Stimulated activated CD8-positive, alpha-beta memory T cell treated with anti-CD3 and anti-CD28 coated beads, Interleukin-7, amount 100 ng/mL, for 1 hour (primary cell): ENCODE measurements around the gene NF1.
"Not testable (repeated sequence)": the region's sequence is repeated elsewhere in the genome, so short reads cannot be mapped to it uniquely, and the experiment has no call there.

ENCODE experiments used
- DNase-seq, 2 donors: peaks; one replicate each; pipeline ENCODE4 v3.0.0-alpha.2; 2020; ENCODE audit warnings: low read depth in 2 of 2

NF1 gene, protein sequence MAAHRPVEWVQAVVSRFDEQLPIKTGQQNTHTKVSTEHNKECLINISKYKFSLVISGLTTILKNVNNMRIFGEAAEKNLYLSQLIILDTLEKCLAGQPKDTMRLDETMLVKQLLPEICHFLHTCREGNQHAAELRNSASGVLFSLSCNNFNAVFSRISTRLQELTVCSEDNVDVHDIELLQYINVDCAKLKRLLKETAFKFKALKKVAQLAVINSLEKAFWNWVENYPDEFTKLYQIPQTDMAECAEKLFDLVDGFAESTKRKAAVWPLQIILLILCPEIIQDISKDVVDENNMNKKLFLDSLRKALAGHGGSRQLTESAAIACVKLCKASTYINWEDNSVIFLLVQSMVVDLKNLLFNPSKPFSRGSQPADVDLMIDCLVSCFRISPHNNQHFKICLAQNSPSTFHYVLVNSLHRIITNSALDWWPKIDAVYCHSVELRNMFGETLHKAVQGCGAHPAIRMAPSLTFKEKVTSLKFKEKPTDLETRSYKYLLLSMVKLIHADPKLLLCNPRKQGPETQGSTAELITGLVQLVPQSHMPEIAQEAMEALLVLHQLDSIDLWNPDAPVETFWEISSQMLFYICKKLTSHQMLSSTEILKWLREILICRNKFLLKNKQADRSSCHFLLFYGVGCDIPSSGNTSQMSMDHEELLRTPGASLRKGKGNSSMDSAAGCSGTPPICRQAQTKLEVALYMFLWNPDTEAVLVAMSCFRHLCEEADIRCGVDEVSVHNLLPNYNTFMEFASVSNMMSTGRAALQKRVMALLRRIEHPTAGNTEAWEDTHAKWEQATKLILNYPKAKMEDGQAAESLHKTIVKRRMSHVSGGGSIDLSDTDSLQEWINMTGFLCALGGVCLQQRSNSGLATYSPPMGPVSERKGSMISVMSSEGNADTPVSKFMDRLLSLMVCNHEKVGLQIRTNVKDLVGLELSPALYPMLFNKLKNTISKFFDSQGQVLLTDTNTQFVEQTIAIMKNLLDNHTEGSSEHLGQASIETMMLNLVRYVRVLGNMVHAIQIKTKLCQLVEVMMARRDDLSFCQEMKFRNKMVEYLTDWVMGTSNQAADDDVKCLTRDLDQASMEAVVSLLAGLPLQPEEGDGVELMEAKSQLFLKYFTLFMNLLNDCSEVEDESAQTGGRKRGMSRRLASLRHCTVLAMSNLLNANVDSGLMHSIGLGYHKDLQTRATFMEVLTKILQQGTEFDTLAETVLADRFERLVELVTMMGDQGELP (N-terminal part only)

GRCh38 chr17:31094600-31095235 lies at the start of gene NF1:
Gene NF1, plus strand, starts transcription at chr17:31094977. Its CDS starts 333 bp downstream, at chr17:31095310.
- DNase-seq: peak; percentile 67 to 73

GRCh38 chr17:31046856-31047425 lies 47.8 kb upstream of the NF1 start:
- DNase-seq: not testable (repeated sequence)

- DNase-seq: no peak
Measured at GRCh38 chr17:31048142-31048541, 46.6 kb upstream of the NF1 start.

DNA sequence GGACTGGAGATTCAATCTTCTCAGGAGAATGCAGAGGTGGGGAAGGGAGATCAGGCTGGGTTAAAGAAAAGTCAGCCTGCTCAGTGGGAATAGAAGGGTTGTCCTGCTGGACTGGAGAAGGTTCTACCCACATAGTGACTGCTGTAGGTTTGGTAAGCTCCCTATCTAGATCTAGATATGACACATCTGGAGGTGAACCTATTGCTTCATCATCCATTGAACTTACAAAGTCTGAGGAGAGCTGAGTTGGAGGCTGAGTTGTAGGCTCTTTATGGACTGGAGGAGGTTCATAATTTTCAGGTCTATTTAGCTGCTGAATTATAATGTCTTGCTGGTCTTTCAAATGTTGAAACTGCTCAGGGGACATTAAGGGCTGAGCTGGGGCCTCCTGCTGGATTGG lies 46.0 kb upstream of the NF1 start:
- no peak for DNase-seq

GRCh38 chr17:31050948-31051347 lies 43.8 kb upstream of the NF1 start:
- no peak for DNase-seq

DNA sequence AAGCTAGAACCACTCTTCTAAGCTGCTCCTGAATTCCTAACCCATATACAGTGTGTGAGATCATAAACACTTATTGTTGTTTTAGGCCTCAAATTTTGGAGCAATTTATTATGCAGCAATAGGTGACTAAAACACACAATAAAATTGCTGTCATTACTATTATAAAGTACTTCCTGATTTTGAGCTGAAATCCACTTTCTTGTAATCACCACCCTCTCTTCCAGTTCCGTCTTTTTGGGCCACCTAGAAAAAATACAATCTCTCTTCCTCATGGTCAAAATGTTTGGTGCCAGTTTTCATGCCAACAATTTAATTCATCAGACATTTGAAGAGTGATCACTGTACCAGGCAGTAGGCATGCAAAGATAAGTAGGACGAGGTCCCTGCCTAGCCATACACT lies 43.3 kb upstream of the NF1 start:
- no peak for DNase-seq

- no peak for DNase-seq
Measured at GRCh38 chr17:31052187-31052889, 42.4 kb upstream of the NF1 start.

DNA sequence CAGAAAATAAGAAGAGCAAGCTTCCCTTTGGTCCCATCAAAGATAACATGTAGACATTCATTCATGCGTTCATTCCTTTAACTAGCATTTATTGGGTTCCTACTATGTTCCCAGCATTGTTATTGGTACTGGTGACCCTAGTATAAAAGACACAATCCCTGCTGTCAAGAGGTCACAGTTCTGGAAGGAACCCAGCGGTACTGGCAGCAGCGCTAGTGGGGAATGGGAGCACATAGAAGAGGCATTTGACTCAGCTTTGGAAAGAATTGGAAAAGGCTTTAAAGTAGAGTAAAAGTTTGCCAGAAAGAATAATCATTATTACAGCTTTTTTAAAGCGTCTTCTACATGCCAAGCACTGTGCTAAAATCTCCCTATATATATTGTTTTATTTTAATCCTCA lies 41.7 kb upstream of the NF1 start:
- DNase-seq: no peak

GRCh38 chr17:31054761-31055160 lies 40.0 kb upstream of the NF1 start:
- DNase-seq: no peak

DNA sequence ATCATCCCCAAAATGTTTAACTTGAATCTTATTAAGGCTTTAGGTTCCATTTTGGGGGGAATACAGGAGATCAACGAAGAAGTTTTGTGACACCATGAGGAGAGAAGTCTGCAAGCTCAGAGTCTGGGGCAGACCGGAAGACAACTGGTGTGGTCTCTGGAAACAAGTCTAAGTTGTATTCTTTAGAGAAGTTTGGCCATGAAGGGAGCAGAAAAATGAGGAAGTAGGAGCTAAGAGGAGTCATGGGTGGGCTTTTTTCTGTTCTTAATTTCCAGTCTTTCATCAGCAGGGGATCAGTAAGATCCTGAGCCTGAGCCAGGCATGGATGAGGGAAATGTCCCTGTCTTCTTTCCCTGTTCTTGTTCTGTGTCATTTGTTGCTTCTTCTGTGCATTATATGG lies 35.8 kb upstream of the NF1 start:
- no peak for DNase-seq

- no peak for DNase-seq
Measured at GRCh38 chr17:31060791-31061550, 33.8 kb upstream of the NF1 start.

DNA sequence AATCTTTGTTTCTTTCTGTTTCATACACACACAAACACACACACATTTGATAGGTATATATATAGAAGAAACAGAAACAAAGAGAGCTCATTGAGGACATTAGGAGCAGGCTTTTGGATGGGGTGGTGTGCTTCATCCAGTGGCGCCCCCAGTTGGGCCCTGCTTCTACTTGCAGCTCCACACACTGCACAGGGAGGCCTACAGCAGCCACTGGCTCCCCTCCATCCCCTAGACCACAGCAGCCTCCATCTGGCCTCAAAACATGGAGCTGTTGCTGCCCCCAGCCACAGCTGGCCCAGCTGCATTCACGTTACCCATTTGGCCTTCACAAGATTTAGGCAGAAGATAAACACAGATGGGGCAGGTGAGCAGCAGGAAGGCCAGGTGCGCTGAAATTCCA lies 33.1 kb upstream of the NF1 start:
- no peak for DNase-seq

GRCh38 chr17:31062346-31062745 lies 32.4 kb upstream of the NF1 start:
- DNase-seq: no peak

- no peak for DNase-seq
Measured at GRCh38 chr17:31064707-31065106, 30.1 kb upstream of the NF1 start.

DNA sequence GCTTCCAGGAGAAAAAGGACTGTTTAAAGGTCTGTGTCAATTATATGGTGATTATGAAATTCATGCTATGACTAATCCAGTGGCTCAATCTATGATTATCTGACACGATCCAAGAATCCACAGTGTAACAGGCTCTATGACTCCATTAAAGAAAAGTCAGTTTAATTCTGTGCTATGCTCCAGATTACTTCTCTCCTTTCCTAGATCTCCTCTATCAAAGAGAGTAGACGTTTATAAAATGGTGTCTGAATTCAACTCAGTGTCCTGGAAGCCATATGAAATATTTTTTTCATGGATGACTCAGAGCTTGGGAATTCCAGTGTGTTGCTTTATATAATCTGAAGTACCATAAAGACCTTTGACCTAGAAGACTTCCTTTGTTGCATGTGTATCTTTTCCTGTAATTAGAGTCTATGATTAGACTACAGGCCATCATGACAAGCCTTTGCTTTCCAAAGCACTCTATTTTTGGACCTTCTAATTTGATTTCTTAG lies 27.0 kb upstream of the NF1 start:
- DNase-seq: no peak

DNA sequence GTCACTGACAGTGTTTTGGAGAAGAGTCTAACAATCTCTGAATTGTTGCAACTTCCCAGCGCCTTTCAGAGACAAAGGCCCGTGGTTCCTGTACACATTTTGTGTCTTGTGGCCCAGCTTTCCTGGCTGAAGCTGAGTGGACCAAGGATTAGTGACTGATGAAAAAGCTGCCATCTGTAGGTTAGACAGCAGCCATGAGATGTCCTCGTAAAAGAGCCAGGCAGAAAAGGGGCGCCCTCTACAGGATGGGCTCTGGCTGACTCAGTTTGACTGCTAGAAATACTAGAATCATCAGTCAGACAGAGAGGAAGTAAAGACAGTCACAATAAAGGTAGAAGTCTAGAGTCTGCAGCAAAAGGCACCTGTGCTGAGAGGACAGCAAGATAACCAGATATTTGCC lies 26.5 kb upstream of the NF1 start:
- peak in 1 of 2 donors; percentile 5 for DNase-seq

DNA sequence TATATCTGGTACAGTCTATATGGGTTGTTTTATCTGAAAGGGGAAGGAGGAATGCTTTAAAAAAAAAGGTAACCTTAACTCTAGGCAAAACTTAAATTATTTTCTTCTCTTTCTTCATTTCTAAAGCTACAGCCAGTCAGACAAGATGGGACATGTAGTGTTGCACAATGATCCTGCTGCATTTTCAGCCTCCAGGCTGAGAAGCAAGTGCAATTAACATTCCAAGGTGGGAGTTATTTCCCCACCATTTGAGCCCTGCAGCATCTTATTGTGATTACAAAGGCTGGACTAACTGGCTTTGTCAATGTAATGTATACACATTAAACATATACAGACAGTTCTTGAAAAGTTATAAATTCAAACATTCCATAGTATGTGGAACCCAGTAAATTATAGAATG lies 22.6 kb upstream of the NF1 start:
- no peak for DNase-seq

DNA sequence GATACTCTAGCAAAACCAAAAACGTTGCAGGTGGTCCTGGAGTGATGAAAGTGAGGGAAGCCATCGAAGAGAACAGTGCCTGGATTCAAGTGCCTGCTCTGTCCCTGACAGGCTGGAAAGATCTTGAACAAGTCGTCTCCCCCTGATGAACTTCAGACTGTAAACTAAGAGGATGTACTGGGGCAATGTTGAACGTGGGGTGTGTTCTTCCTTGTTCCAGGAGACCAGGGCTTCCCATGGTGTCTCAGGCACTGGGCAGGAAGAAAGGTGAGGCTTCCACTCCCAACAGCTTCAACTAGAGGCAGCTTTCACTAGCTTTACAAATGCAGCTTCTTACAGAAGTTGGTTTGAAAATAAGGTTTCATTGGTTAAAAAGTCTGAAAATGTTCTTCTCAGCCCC lies 21.4 kb upstream of the NF1 start:
- no peak for DNase-seq

DNA sequence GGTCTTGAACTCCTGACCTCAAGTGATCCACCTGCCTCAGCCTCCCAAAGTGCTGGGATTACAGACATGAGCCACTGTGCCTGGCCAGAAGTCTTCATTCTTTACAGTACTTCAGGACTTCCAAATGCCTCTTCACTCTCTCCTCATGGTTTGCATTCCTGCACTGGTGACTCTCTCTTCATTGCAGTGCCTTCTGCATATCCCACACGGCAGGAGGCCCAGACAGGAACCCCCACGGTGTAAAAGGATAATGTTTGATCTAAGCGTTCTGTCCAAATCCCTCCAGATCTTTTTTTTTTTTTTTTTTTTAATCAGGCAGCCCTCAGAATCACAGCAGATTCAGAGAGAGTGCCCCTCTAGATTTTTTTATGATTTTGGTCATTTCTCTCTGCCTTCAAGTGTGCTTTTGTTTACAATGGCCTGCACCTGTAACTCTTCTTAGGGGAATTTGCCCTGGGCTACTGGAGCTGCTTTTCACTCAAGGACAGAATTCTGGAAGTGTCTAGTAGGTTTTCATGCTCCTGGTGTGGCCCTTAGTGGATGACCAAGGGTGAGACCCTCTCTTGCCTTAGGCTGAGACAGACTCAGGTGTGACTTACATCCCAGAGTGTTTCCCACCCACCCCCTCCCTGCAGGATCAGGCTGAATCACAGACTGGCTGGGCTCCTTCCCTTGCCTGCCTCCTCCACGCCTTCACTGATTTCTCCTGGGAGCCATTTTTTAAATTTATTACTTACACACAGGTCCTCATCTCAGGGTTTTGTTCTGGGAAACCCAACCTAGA lies 19.8 kb upstream of the NF1 start:
- no peak for DNase-seq
